ENCODE results near the gene HIF1AN. TPM values are rescaled to one million over a fixed set of nuclear protein-coding genes. Genes with fewer than 3 reads are reported as not detected.

Gene HIF1AN
- total RNA-seq, 1 experiment from 2014 or later, result 58.7 TPM

- H3K4me1 Mint-ChIP-seq, result peaks cover 2% of the 10 kb centered on the region in 2 experiments; a peak in 2 of 4 replicates
- no peak overlapping the region for H3K23ac ChIP-seq (ENCODE audit: insufficient read length, low read depth, low read length)
- no peak overlapping the region for H3K4me3 Mint-ChIP-seq
- H4K91ac ChIP-seq (ENCODE audit: insufficient read length, low read depth, low read length), result no peak overlapping the region
- H4K20me1 ChIP-seq (ENCODE audit: control insufficient read depth, insufficient read depth, insufficient read length), result no peaks in the 10 kb centered on the region
- H3K56ac ChIP-seq (ENCODE audit: insufficient read length, low read depth, low read length), result no peak overlapping the region
- no peak for TF ChIP-seq CTCF (conservative IDR thresholded peaks at IDR 0.05)
- no peak overlapping the region for H3K18ac ChIP-seq (ENCODE audit: insufficient read length, low read depth, low read length)
- H3K9me3 Mint-ChIP-seq, result no peaks in the 10 kb centered on the region
- no peak overlapping the region for H3K27ac Mint-ChIP-seq
- DNase-seq, result no peak
- H3K27ac ChIP-seq (ENCODE audit: insufficient read length, low read depth, low read length), result no peak overlapping the region
- no peaks in the 10 kb centered on the region; a peak in 1 of 7 replicates for H3K36me3 Mint-ChIP-seq (ENCODE audit: insufficient read depth in 1 of 3, low read depth in 3 of 3)
- no peak overlapping the region for H2BK12ac ChIP-seq (ENCODE audit: insufficient read length, low read depth, low read length)
- H3K23me2 ChIP-seq (ENCODE audit: insufficient read length, low read depth, low read length, poor library complexity, severe bottlenecking), result no peaks in the 10 kb centered on the region
- no peak overlapping the region for H3T11ph ChIP-seq (ENCODE audit: low read length)
- H3K79me1 ChIP-seq (ENCODE audit: insufficient read depth, low read depth, low read length, poor library complexity, severe bottlenecking), result no peaks in the 10 kb centered on the region
- no peak overlapping the region for H2BK5ac ChIP-seq (ENCODE audit: insufficient read length, low read length)
- H3K4me2 ChIP-seq (ENCODE audit: insufficient read depth, insufficient read length, low read length), result no peak overlapping the region
- peaks cover 56% of the 10 kb centered on the region for H3K27me3 Mint-ChIP-seq (ENCODE audit: low read depth)
- no peak overlapping the region for H4K5ac ChIP-seq (ENCODE audit: insufficient read length, low read depth, low read length)
- H4K8ac ChIP-seq (replicated peaks; ENCODE audit: insufficient read length, low read depth, low read length), result no peak overlapping the region
- H2BK20ac ChIP-seq (ENCODE audit: low read depth, low read length, poor library complexity, severe bottlenecking), result no peak overlapping the region
- no peak overlapping the region for H2AFZ ChIP-seq (ENCODE audit: low read length)
- no peak overlapping the region for H2BK120ac ChIP-seq (ENCODE audit: low read depth, low read length, poor library complexity, severe bottlenecking)
- no peaks in the 10 kb centered on the region for H3K4me1 ChIP-seq (ENCODE audit: insufficient read depth, low read length)
- no CpG with 5 or more reads among the region's 8 CpGs for WGBS (ENCODE audit: extremely low coverage, insufficient read length, low lambda C conversion rate)
- no peak overlapping the region for H2AK5ac ChIP-seq (ENCODE audit: insufficient read length, low read length)
- no peaks in the 10 kb centered on the region for H3K9me3 ChIP-seq (ENCODE audit: control insufficient read depth, low read depth, low read length)
- H3K27me3 ChIP-seq (ENCODE audit: insufficient read depth, low read length), result no peaks in the 10 kb centered on the region
- no peak overlapping the region for H3K4ac ChIP-seq (ENCODE audit: low read depth, low read length)
- H3K9ac ChIP-seq (ENCODE audit: extremely low read depth, insufficient read length, low read length), result no peak overlapping the region
- no peak overlapping the region for H3K14ac ChIP-seq (ENCODE audit: insufficient read depth, low read length)
- H3K79me2 ChIP-seq (ENCODE audit: insufficient read depth, low read length), result no peaks in the 10 kb centered on the region
- no peak overlapping the region for H2BK15ac ChIP-seq (ENCODE audit: low read depth, low read length)
These were observed 26.4 kb upstream of the HIF1AN start for GRCh38 chr10:100509241-100509840.

All from H9 (cell line).